NCI-H2196 treated with DMSO at 0.1 percent for 48 hours (cell line): ENCODE results near the gene MSMB.

Experiments
- DNase-seq: peaks from one replicate; lab custom pipeline; 2025; ENCODE audit not compliant: unreplicated experiment; lab: John Stamatoyannopoulos, UW

Gene MSMB

GRCh38 chr10:46035923-46036849 is 9.9 kb downstream of the MSMB start:
- no peak for DNase-seq

- DNase-seq, result no peak
These were observed 12.5 kb downstream of the MSMB start for GRCh38 chr10:46033602-46034011.

GRCh38 chr10:46031648-46032532 is 14.2 kb downstream of the MSMB start:
- DNase-seq, result no peak

- peak; percentile 74 for DNase-seq
These were observed 15.8 kb downstream of the MSMB start, which contains the start of gene NCOA4 for GRCh38 chr10:46030091-46030937. Gene NCOA4 (minus strand): TSS chr10:46030623. CDS start chr10:46016680, 13,943 bp downstream.

GRCh38 chr10:46029461-46030030 is 16.5 kb downstream of the MSMB start:
- DNase-seq, result no peak

- peak; percentile 8 for DNase-seq
These were observed 17.2 kb downstream of the MSMB start for GRCh38 chr10:46028584-46029460.

GRCh38 chr10:46026106-46026505 is 20.0 kb downstream of the MSMB start:
- DNase-seq, result no peak

- no peak for DNase-seq
These were observed 20.7 kb downstream of the MSMB start for GRCh38 chr10:46025406-46025805.

GRCh38 chr10:46024948-46025347 is 21.1 kb downstream of the MSMB start:
- DNase-seq, result no peak

GRCh38 chr10:46022978-46023702 is 22.9 kb downstream of the MSMB start:
- peak; percentile 60 for DNase-seq

GRCh38 chr10:46020344-46020657 is 25.8 kb downstream of the MSMB start:
- DNase-seq, result no peak

- no peak for DNase-seq
These were observed 26.3 kb downstream of the MSMB start for GRCh38 chr10:46019569-46020343.

GRCh38 chr10:46019177-46019528 is 26.9 kb downstream of the MSMB start:
- DNase-seq, result no peak

GRCh38 chr10:46018453-46019176 is 27.5 kb downstream of the MSMB start:
- DNase-seq, result no peak

- no peak for DNase-seq
These were observed 28.3 kb downstream of the MSMB start for GRCh38 chr10:46017733-46018132.

GRCh38 chr10:46016811-46017210 is 29.3 kb downstream of the MSMB start:
- no peak for DNase-seq

- DNase-seq, result no peak
These were observed 29.9 kb downstream of the MSMB start for GRCh38 chr10:46016190-46016589.
